ENCODE data around the gene TTC19.

Gene TTC19

DNA sequence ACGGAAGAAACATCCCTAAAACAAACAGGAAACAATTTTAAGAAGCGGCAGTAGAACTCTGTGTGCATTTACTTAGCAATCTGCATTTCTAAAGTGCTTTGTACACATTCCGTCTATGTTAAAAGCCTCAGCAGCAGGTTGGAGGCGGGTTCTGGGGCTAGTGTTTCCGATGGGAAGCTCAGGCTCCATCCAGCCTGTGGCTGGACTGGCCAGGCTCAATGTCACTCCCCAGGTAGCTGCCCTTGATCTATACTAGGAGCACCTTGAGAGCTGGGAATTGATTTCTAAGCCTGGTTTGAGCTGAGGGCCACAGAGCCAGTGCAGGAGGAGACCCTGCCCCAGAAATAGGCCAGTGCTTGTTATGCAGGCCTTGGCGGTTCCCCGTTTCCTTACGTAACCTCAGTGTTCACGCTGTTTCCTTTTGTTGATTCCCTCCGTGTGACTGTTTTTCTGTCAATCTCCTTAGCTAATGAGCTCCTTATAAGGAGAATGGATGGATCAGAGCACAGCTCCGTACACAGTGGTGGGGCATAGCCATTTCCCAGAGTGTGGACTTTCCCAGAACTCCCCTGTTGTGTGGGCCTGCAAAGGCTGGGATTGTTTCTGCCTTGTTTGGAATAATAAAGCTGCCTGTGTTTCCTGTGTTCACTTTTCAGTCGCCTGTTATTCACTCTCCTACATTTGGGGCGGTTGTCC lies 33.3 kb upstream of the TTC19 start (continued):
- peak; percentile 61 for TF ChIP-seq ZBTB20 (tag by site-specific recombination; IDR thresholded peaks at IDR 0.05)
- TF ChIP-seq WT1 (tag by site-specific recombination; IDR thresholded peaks at IDR 0.05), result no peak
- TF ChIP-seq TRIM28 (IDR thresholded peaks at IDR 0.05; ENCODE audit: borderline replicate concordance, low read length), result no peak
- no peak for TF ChIP-seq ZNF830 (tag by site-specific recombination; IDR thresholded peaks at IDR 0.05; ENCODE audit: low read depth)
- TF ChIP-seq, protein P1, sequence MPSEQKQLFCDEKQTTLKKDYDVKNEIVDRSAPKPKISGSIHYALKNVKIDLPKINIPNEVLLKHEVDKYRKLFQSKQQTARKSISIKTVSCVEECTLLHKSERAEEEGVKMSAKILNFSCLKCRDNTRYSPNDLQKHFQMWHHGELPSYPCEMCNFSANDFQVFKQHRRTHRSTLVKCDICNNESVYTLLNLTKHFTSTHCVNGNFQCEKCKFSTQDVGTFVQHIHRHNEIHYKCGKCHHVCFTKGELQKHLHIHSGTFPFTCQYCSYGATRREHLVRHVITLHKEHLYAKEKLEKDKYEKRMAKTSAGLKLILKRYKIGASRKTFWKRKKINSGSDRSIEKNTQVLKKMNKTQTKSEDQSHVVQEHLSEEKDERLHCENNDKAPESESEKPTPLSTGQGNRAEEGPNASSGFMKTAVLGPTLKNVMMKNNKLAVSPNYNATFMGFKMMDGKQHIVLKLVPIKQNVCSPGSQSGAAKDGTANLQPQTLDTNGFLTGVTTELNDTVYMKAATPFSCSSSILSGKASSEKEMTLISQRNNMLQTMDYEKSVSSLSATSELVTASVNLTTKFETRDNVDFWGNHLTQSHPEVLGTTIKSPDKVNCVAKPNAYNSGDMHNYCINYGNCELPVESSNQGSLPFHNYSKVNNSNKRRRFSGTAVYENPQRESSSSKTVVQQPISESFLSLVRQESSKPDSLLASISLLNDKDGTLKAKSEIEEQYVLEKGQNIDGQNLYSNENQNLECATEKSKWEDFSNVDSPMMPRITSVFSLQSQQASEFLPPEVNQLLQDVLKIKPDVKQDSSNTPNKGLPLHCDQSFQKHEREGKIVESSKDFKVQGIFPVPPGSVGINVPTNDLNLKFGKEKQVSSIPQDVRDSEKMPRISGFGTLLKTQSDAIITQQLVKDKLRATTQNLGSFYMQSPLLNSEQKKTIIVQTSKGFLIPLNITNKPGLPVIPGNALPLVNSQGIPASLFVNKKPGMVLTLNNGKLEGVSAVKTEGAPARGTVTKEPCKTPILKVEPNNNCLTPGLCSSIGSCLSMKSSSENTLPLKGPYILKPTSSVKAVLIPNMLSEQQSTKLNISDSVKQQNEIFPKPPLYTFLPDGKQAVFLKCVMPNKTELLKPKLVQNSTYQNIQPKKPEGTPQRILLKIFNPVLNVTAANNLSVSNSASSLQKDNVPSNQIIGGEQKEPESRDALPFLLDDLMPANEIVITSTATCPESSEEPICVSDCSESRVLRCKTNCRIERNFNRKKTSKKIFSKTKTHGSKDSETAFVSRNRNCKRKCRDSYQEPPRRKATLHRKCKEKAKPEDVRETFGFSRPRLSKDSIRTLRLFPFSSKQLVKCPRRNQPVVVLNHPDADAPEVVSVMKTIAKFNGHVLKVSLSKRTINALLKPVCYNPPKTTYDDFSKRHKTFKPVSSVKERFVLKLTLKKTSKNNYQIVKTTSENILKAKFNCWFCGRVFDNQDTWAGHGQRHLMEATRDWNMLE (tag by site-specific recombination; conservative IDR thresholded peaks at IDR 0.05; ENCODE audit: low read depth), result no peak

DNA sequence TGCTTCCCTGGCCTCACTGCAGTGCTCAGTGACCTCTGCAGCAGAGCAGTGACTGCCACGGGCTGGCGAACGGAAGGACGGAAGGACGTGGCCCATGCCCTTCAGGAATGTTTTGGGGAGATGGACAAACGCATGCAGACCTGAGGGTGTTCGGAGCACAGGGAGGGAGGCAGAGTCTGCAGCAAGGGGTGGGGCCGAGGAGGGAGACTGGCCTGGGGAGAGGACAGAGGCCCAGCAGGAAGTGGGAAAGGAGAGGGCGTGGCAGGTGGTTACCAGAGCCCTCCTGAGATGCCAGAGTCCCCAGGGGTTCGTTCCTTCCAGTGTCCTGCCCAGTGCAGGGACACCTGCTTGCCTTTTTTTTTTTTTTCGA lies 32.8 kb upstream of the TTC19 start:
- Histone ChIP-seq H3K36me3 (ENCODE audit: control insufficient read depth in 2 of 2, insufficient read depth in 1 of 2, low read length in 2 of 2) (peaks cover 0 to 4% of the 10 kb centered on the region in 2 experiments; a peak in 1 of 3 replicates), H3K9me3 (ENCODE audit: control insufficient read depth, insufficient read depth, low read depth, low read length) (no peaks in the 10 kb centered on the region), H3K27ac (ENCODE audit: extremely low read depth, low read depth, low read length) (peak overlapping the region; percentile 58), H3K4me1 (ENCODE audit: control insufficient read depth, insufficient read depth, low read length) (peaks cover 22% of the 10 kb centered on the region), H3K4me3 (ENCODE audit: low read depth, low read length) (no peak overlapping the region)
- ChIA-PET CTCF (interaction anchor here (0.7 kb wide), 1 partner anchor 139 kb away, joined by 3 read pairs; no protein-coding TSS in a partner anchor), POLR2A (no interaction called here)
- TF ChIP-seq ZNF530 (tag by site-specific recombination; IDR thresholded peaks at IDR 0.05; ENCODE audit: low read depth) (no peak), ZNF423 (tag by site-specific recombination; IDR thresholded peaks at IDR 0.05) (peak; percentile 36; the same call in 1 of the 2 replicates), ZIC2 (tag by site-specific recombination; IDR thresholded peaks at IDR 0.05) (peak; percentile 29; the same call in 1 of the 2 replicates), ZNF510 (tag by site-specific recombination; IDR thresholded peaks at IDR 0.05; ENCODE audit: insufficient replicate concordance) (no peak), ZNF239 (tag by site-specific recombination; IDR thresholded peaks at IDR 0.05) (no peak), ZNF311 (tag by site-specific recombination; IDR thresholded peaks at IDR 0.05; ENCODE audit: borderline replicate concordance) (no peak), ZNF394 (tag by site-specific recombination; IDR thresholded peaks at IDR 0.05; ENCODE audit: borderline replicate concordance) (no peak), ZBTB17 (tag by site-specific recombination; IDR thresholded peaks at IDR 0.05) (no peak), WT1 (tag by site-specific recombination; IDR thresholded peaks at IDR 0.05) (no peak), ZNF138 (tag by site-specific recombination; IDR thresholded peaks at IDR 0.05; ENCODE audit: borderline replicate concordance) (no peak), ZNF341 (tag by site-specific recombination; IDR thresholded peaks at IDR 0.05; ENCODE audit: low read depth) (no peak; the same call in 1 of the 2 replicates), SP2 (tag by site-specific recombination; IDR thresholded peaks at IDR 0.05) (peak; percentile 22; the same call in 1 of the 2 replicates), GLIS1 (tag by site-specific recombination; IDR thresholded peaks at IDR 0.05) (peak; percentile 51; the same call in 1 of the 2 replicates), ZNF350 (tag by site-specific recombination; IDR thresholded peaks at IDR 0.05) (no peak), ZBTB48 (tag by site-specific recombination; IDR thresholded peaks at IDR 0.05) (no peak)
- TF ChIP-seq, protein P2, sequence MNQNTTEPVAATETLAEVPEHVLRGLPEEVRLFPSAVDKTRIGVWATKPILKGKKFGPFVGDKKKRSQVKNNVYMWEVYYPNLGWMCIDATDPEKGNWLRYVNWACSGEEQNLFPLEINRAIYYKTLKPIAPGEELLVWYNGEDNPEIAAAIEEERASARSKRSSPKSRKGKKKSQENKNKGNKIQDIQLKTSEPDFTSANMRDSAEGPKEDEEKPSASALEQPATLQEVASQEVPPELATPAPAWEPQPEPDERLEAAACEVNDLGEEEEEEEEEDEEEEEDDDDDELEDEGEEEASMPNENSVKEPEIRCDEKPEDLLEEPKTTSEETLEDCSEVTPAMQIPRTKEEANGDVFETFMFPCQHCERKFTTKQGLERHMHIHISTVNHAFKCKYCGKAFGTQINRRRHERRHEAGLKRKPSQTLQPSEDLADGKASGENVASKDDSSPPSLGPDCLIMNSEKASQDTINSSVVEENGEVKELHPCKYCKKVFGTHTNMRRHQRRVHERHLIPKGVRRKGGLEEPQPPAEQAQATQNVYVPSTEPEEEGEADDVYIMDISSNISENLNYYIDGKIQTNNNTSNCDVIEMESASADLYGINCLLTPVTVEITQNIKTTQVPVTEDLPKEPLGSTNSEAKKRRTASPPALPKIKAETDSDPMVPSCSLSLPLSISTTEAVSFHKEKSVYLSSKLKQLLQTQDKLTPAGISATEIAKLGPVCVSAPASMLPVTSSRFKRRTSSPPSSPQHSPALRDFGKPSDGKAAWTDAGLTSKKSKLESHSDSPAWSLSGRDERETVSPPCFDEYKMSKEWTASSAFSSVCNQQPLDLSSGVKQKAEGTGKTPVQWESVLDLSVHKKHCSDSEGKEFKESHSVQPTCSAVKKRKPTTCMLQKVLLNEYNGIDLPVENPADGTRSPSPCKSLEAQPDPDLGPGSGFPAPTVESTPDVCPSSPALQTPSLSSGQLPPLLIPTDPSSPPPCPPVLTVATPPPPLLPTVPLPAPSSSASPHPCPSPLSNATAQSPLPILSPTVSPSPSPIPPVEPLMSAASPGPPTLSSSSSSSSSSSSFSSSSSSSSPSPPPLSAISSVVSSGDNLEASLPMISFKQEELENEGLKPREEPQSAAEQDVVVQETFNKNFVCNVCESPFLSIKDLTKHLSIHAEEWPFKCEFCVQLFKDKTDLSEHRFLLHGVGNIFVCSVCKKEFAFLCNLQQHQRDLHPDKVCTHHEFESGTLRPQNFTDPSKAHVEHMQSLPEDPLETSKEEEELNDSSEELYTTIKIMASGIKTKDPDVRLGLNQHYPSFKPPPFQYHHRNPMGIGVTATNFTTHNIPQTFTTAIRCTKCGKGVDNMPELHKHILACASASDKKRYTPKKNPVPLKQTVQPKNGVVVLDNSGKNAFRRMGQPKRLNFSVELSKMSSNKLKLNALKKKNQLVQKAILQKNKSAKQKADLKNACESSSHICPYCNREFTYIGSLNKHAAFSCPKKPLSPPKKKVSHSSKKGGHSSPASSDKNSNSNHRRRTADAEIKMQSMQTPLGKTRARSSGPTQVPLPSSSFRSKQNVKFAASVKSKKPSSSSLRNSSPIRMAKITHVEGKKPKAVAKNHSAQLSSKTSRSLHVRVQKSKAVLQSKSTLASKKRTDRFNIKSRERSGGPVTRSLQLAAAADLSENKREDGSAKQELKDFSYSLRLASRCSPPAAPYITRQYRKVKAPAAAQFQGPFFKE (tag by site-specific recombination; IDR thresholded peaks at IDR 0.05; ENCODE audit: borderline replicate concordance), result no peak
- TF ChIP-seq, protein P3, sequence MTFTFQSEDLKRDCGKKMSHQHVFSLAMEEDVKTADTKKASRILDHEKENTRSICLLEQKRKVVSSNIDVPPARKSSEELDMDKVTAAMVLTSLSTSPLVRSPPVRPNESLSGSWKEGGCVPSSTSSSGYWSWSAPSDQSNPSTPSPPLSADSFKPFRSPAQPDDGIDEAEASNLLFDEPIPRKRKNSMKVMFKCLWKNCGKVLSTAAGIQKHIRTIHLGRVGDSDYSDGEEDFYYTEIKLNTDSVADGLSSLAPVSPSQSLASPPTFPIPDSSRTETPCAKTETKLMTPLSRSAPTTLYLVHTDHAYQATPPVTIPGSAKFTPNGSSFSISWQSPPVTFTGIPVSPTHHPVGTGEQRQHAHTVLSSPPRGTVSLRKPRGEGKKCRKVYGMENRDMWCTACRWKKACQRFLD (tag by site-specific recombination; IDR thresholded peaks at IDR 0.05), result no peak
- TF ChIP-seq, protein P4, sequence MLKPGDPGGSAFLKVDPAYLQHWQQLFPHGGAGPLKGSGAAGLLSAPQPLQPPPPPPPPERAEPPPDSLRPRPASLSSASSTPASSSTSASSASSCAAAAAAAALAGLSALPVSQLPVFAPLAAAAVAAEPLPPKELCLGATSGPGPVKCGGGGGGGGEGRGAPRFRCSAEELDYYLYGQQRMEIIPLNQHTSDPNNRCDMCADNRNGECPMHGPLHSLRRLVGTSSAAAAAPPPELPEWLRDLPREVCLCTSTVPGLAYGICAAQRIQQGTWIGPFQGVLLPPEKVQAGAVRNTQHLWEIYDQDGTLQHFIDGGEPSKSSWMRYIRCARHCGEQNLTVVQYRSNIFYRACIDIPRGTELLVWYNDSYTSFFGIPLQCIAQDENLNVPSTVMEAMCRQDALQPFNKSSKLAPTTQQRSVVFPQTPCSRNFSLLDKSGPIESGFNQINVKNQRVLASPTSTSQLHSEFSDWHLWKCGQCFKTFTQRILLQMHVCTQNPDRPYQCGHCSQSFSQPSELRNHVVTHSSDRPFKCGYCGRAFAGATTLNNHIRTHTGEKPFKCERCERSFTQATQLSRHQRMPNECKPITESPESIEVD (tag by site-specific recombination; IDR thresholded peaks at IDR 0.05), result no peak
